ENCODE measurements around the gene CEP295NL.

GRCh38 chr17:78879635-78880186, 23.3 kb downstream of the CEP295NL start:
- TF ChIP-seq CTCF (IDR thresholded peaks at IDR 0.05) (no peak), POLR2A (IDR thresholded peaks at IDR 0.05) (no peak)
